HG02885 (cell line): ENCODE results near the gene ARL15.
"Not testable (repeated sequence)": the region's sequence is repeated elsewhere in the genome, so short reads cannot be mapped to it uniquely, and the experiment has no call there.

Source experiments
- ATAC-seq: cut with Tn5 transposase; IDR thresholded peaks from one replicate; pipeline ENCODE4 v1.9.1; 2021; ENCODE audit warnings: mild to moderate bottlenecking; ENCODE audit not compliant: unreplicated experiment, poor library complexity

The ARL15 gene

GRCh38 chr5:54310433-54311175, at the start of gene ARL15:
TSS of gene ARL15 (minus strand) at chr5:54310573.
- peak; percentile 96 for ATAC-seq

- ATAC-seq = no peak
Measured at GRCh38 chr5:54360089-54360488, 49.7 kb upstream of the ARL15 start.

GRCh38 chr5:54357408-54358058, 47.2 kb upstream of the ARL15 start:
- ATAC-seq = no peak

- ATAC-seq = not testable (repeated sequence)
Measured at GRCh38 chr5:54353933-54354564, 43.7 kb upstream of the ARL15 start.

GRCh38 chr5:54352580-54352979, 42.2 kb upstream of the ARL15 start:
- ATAC-seq = not testable (repeated sequence)

GRCh38 chr5:54347221-54347865, 37.0 kb upstream of the ARL15 start:
- ATAC-seq = no peak

- no peak for ATAC-seq
Measured at GRCh38 chr5:54344653-54345052, 34.3 kb upstream of the ARL15 start.

- no peak for ATAC-seq
Measured at GRCh38 chr5:54341971-54342370, 31.6 kb upstream of the ARL15 start.

GRCh38 chr5:54337523-54337922, 27.1 kb upstream of the ARL15 start:
- ATAC-seq = no peak

GRCh38 chr5:54332720-54333119, 22.3 kb upstream of the ARL15 start:
- no peak for ATAC-seq

GRCh38 chr5:54329731-54330709, 19.6 kb upstream of the ARL15 start:
- no peak for ATAC-seq

- ATAC-seq = no peak
Measured at GRCh38 chr5:54326662-54327270, 16.4 kb upstream of the ARL15 start.

- no peak for ATAC-seq
Measured at GRCh38 chr5:54325610-54326311, 15.4 kb upstream of the ARL15 start.

GRCh38 chr5:54325272-54325609, 14.9 kb upstream of the ARL15 start:
- no peak for ATAC-seq

- no peak for ATAC-seq
Measured at GRCh38 chr5:54324651-54325271, 14.4 kb upstream of the ARL15 start.

GRCh38 chr5:54323495-54323894, 13.1 kb upstream of the ARL15 start:
- ATAC-seq = no peak

- ATAC-seq = no peak
Measured at GRCh38 chr5:54320256-54320655, 9.9 kb upstream of the ARL15 start.

GRCh38 chr5:54317511-54318260, 7.3 kb upstream of the ARL15 start:
- no peak for ATAC-seq
